B cell (primary cell): ENCODE data around the gene DLD.

Experiments
- CTCF ChIP-seq: fragments of 200-600 bp; IDR thresholded peaks from one replicate; pipeline ENCODE4 v1.8.0; 2022; ENCODE audit warnings: antibody characterized with exemption, mild to moderate bottlenecking
- EZH2 ChIP-seq: IDR thresholded peaks from 2 replicates; pipeline ENCODE4 v1.6.1; 2012; ENCODE audit warnings: borderline replicate concordance, low read depth, mild to moderate bottlenecking, moderate library complexity, low read length; ENCODE audit not compliant: insufficient read depth, poor library complexity, severe bottlenecking

GRCh38 chr7:107958764-107959526 lies 68.0 kb downstream of the DLD start:
- TF ChIP-seq CTCF (no peak), EZH2 (no peak)
